Fibroblast of skin of left biceps (primary cell): ENCODE results near the gene GAB1.

Source experiments
- DNase-seq, 2 experiments: peaks; one replicate each; pipeline ENCODE4 v3.0.0-alpha.2; 2013; ENCODE audit warnings: low read depth in 2 of 2

The GAB1 gene

DNA sequence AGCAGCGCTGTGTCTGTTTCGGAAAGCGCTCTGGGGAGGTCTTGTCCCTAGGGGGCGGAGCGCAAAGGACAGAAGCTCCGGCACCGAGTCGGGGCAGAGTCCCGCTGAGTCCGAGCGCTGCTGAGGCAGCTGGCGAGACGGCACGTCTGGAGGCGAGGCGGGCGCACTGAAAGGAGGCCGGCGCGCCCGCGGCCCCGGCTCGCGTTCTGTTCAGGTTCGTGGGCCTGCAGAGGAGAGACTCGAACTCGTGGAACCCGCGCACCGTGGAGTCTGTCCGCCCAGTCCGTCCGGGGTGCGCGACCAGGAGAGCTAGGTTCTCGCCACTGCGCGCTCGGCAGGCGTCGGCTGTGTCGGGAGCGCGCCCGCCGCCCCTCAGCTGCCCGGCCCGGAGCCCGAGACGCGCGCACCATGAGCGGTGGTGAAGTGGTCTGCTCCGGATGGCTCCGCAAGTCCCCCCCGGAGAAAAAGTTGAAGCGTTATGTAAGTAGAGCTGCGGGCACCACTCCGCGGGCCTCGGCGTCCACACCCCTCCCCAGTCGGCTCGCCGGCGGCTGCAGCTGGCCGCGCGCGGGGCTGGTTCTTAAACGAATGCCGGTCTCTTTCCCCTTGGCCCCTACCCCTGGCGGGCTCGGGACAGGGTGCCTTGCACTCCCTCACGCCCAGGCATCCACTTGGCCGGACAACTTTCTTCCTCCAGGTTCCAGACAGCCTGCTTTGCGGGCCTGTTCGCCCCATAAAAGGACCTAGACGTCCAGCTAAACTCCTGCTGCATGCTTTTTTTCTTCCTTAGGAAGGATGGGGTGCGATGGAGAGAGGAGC lies at the start of gene GAB1:
Gene GAB1 (plus strand): TSS at position 96 of the 819 bp plus-strand sequence. CDS start 313 bp downstream, at position 409.
- DNase-seq: peak in 1 of 2 experiments; percentile 24

DNA sequence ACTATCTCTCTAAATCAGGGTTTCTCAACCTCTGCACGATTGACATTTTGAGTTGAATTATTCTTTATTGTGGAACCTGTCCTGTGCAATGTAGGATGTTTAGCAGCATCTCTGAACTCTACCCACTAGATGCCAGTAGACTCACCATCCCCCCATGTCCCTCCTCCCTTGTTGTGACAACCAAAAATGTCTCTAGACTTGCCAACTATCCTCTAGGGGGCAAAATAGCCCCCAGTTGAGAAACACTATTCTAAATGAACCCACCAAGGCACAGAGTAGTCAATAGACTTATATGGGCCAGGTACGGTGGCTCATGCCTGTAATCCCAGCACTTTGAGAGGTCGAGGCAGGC lies 49.1 kb upstream of the GAB1 start:
- no peak for DNase-seq

DNA sequence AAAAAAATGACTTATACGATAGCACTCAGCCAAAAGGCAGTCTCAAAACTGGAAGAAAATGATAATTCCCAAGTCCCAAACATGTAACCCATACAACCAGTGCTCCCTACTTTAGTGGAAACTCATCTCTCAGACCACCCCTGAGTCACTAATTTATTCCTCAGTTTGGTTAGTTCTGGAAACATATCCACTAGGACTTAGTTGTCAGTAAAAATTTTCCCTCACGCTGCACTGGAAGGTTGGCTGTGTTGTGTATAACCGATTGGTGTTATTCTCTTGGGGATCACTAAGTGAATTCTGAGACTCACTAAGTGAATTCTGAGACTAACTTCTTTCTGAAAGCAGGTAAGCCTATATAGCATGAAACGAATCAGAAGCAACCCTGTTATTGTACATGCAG lies 48.5 kb upstream of the GAB1 start:
- DNase-seq: no peak

DNA sequence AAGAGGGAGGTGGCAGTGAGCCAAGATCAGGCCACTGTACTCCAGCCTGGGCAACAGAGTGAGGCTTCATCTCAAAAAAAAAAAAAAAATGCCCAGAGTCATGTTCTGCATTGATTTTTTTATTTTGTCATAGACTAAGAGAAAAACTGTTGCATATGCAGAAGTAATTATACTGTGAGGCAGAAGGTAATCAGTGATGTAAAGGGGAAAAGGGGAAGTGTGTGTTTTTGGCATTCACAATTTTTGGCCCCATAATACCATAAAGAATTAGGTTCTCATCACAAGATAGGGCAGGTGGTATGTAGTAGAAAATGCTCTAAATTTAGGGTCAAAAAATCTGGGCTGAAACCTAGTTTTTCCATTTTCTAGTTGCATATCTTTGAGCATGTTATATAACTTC lies 47.3 kb upstream of the GAB1 start:
- no peak for DNase-seq

DNA sequence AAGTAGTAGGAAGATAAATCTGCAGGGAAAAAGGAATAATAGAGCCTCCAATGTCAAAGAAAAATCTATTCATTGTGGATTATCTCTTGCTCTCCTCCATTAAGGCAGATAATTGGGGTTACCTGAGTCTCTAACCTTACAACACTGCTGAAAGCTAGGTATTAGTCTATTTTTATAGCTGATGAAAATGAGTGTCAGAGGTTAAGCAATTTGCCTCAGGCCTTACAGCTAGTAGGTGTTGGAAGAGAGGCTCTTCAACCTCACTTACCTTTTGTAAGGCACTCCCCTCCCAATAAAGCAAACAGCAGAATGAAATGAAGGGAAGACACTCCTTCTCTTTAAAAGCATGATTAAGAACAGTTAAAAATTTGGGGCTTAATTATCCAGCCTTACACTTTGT lies 45.4 kb upstream of the GAB1 start:
- DNase-seq: no peak

DNA sequence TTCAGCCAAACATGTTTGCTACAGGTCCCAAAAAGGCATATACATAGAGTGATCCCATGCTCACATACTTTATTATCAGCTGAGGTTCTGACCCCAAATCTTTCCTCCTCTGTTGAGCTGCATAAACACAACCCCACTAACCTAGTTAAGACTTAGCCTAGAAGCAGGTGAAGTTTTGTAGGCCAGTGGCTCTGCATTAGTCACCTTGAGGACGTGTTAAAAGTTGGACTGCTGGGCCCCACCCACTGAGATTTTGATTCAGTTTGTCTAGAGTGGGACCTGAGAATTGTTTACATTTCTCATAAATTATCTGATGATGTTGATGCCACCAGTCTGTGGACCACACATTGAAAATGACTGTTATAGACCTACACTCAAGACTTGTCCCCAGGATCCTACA lies 43.8 kb upstream of the GAB1 start:
- DNase-seq: no peak

DNA sequence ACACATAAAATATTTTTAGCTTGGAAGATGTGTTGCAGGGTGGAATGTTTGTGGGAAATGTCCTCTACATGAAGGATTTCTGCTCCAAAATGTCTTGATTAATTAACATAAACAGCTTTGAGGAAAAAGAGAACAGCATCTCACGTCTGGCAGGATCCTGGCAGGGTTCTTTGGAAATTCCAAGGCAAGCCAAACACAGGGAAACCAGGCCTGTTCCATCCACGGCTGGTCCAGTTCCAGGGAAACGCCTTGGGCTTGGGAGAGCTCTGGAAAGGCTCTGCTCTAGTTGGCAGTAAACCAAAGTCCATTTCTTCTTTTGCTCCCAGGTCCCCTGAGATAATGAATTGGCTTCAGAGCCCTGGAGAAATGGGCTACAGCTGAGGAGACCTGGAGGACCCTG lies 42.4 kb upstream of the GAB1 start:
- peak; percentile 50 to 55 for DNase-seq

DNA sequence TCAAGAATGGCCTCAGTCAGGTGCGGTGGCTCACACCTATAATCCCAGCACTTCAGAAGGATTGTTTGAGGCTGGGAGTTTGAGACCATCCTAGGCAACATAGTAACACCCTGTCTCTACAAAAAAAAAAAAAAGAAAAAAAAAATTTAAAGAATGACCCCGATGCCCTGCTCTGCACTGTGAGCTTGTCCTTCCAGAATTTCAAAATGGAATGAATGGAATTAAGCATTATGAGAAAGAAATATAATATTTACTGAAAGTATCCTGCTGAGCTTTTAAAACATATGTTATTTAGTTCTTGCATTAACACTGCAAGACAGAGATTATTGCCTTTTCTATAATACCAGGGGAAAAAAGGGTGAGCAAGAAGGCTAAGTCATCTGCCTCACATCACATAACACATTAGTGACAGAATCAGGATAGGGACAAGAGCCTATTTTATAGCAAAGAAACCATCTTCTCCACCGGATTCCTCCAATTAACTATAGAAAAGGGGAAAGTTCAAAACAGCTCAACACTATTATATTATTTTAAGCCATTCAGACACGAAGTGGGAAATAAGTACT lies 41.9 kb upstream of the GAB1 start:
- no peak for DNase-seq

DNA sequence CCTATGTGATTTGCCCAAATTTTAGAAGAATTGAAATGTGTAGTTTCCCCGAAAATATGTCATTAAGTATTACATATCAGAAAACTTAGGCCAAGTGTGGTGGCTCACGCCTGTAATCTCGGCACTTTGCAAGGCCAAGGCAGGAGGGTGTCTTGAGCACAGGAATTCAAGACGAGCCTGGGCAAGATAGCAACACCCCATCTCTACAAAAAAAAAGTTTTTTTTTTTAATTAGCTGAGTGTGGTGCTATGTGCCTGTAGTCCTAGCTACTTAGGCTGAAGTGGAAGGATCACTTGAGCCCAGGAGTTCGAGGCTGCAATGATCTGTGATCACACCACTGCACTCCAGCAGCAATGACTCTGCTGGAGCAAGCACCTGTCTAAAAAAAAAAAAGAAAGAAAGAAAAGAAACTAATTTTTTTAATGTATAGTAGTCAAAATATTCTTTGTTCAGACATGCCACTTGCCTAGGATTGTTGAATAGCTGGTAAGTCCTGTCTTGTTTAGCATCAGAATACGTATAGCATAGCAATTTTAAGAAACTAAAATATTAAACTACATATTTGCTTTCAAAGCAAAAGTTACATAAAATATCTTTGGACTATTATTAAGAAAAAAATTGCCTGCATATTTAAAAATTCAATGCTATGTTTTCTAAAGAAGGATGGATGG lies 40.1 kb upstream of the GAB1 start:
- no peak for DNase-seq

DNA sequence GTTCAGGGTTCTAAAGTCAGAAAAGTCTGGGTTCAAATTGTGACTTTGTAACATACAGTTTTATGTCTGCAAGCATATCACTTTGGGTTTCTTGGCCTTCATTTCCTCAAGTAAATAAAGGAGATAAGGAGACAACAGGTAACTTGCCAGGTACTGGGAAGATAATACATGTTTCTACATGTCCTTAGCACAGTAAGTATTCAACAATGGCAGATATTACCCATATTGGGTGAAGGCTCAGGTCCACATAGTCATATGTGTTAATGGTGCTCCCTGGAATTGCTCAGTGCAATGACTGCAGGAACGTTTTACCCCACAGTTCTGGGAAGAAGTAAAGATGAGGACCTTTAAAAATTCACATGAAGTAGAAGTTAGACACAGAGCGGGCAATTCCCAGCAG lies 35.8 kb upstream of the GAB1 start:
- no peak for DNase-seq

DNA sequence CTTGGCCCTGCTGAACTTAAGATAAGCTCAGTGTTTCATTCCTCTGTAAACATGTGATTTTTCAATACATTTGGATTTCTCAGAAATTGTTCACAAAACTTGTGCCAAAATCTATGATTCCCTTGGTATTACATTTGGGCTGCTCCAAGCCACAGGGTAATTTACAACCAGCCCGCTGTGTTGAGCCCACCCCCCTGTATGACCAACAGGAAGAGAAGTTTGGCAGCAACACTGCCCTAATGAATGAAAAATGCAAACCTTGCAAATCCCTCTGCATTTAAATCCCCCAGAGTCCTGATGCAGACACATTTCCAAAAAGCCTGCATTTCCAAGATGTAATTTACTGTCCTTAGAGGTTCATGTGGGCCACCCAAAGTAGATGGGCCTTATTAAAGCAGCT lies 34.1 kb upstream of the GAB1 start:
- peak; percentile 77 to 83 for DNase-seq

DNA sequence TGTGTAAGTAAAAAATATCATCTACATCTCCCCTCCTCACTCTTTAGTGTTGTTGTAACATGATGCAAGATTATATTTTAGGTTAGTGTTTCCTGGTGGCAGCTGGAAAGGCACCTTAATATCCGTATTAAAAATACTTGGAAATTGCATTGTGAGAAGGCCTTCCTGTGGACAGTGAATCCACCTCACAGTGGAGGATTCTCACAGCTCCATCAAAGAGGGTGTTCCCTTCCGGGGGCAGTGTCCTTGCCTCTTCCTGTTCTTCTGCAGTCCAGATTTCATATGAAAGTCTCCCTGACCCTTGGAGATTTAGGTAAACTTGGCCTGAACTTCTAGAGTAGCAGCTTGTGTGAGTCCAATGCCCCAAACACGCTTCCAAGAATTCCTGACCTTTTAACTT lies 29.9 kb upstream of the GAB1 start:
- no peak for DNase-seq

DNA sequence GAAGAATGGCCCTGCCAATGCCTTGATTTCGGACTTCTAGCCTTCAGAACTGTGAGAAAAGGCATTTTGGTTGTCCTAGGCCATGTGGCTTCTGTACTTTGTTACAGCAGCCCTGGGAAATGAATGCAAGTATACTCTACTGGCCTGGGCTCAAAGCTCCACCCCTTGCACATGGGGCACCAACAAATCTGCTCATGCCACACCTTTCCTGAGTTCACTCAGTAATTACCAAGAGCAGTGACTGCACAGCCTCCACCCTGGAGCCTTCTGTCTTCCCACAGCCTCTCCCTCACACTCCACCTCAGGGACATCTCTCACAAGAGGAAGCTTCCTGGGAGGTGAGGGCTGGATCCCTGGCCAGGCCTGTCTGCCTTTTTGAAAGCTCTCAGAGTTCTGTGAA lies 29.1 kb upstream of the GAB1 start:
- no peak for DNase-seq

DNA sequence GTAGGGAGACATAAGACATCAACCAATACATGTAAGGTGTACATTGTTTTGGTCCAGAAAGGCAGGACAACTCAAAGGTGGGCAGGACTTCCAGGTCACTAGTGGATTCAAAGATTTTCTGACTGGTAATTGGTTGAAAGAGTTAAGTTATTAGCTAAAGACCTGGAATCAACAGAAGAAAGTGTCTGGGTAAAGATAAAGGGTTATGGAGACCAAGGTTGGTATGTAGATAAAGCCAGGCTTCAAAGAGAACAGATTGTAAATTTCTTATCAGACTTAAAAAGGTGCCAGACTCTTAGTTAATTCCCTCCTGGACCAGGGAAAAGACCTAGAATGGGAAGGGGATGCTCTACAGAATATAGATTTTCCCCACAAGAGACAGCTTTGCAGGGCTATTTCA lies 28.3 kb upstream of the GAB1 start:
- no peak for DNase-seq

DNA sequence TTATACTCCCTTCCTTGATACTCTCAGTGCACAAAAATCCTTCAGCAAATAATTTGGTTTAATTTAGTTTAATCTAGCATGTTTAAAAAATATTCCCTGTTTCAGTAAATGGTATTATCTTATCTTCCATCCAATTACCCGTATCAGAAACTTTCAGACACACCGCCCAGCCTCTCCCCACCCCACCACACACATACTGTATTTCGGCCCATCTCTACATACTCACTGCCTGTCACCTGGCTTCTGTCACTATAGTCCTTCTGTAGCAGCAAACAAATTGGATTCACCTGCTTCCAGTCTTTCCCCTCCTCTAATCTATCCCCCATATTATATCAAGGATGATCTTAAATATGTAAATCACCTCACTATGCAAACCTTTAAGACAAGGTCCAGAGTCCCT lies 24.8 kb upstream of the GAB1 start:
- DNase-seq: no peak

DNA sequence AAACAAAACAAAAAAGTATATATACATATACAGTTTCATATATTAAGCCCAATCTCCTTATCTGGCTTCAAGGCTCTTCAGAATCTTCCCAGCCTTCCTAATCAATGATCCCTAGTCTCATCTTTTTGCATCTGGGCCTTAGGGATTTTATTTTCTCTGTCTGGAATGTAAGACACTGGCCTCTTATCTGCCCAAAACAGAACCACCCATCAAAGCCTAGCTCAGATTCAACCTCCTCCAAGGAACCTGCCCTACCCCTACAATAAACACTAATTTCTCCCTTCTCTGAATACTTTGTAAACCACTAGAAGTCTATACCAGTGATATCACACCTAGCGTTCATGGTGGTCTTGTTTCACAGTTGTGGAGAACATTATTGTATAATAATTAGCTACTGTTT lies 23.2 kb upstream of the GAB1 start:
- no peak for DNase-seq

DNA sequence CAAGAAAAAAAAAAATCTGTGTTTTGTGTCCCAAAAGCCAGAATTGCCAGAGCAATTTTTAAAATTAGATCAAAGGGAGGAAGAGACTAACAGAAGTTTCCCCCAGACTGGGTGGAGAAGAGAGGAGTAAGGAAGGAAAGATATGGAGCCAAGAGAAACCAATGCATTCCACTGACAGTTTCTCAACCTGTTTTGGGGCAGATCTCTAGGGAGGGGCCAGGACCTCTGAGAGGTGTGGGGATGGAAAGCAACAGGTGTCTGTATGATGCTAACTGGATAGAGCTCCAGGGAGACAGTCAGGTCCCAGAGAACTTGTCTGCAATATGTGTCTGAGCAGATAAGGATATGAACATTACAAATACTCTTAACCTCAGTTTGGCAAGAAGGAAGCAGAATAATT lies 22.7 kb upstream of the GAB1 start:
- DNase-seq: no peak

DNA sequence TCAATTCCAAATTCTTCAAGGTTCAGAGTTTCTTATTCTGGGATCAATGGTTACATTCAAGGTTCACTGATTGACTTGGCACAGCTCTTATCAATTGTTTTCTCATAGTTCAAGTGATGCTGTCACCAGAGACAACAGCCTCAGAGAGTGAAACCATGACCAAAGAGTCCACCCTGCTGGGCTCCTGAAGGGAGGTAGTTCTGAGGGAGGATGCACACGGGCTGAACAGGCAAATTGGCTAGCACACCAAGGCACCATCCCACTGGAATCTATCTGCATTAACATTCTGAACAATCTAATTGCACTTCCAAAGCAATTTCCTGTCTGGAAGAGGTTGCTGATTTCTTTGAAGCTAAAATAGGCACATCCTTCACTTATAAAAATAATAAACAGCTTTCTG lies 16.6 kb upstream of the GAB1 start:
- no peak for DNase-seq

DNA sequence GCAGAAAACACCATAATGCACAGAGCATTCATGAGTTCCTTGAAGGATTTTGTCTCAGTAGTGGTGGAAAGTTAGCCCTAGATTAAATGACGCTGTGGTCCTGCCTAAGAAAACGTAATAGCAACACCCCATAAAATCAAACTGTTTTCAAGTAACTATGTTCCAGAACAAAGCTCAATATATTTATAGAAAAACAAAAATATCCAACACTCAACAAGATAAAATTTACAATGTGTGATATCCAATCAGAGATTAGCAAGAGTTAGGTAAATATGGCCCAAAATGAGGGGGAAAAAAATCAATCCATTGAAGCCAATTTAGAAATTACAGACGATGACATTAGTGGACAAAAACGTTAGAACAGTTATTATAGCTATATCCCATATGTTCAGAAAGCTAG lies 9.9 kb upstream of the GAB1 start:
- no peak for DNase-seq

DNA sequence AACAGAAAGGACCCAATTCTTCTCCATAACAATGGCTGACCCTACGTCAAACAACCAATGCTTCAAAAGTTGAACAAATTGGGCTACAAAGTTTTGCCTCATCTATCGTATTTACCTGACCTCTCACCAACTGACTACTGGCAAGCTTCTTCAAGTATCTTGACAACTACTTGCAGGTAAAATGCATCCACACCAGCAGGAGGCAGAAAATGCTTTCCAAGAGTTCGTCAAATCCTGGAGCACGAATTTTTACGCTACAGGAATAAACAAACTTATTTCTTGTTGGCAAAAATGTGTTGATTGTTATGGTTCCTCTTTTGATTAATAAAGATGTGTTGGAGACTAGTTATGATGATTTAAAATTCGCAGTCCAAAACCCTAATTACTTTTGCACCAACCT lies 6.7 kb upstream of the GAB1 start:
- no peak for DNase-seq

DNA sequence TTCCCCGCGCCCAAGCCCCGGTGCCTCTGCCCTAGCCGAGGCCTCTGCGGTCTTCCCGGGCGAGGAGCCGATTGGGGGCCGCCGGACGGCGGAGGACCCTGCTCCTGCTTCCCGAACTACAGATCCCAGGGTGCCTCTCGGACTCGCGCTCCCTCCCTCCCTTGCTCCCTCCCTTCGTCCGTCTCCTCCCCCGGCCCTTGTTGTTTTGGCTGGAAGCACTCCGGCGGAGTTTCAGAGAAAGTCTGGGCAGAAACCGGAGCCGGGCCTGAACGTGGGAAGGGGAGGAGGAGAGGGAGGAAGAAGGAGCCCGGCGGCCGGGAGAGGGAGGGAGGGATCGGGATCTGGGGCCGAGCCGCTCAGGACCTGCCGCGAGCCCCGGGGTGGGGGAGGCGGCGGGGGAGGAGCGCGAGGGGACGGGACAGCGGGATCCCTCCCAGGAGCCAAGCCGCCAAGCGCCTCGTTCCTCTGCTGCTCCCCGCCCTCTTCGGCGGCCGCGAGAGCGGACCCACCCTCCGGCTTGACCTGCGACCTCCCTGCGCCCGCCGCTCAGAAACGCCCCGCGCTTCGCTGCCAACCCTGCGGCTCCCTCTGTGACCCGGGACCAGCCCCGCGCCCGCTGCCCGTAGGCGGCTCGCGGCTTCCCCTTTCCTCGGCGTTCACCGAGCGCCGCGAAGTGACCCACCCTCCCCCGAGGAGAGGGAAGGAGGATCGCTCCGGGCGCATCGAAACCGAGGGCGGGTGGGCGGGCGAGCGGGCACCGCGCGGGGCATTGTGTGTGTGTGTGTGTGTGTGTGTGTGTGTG lies 496 bp upstream of the GAB1 start:
- DNase-seq: peak; percentile 76 to 78

DNA sequence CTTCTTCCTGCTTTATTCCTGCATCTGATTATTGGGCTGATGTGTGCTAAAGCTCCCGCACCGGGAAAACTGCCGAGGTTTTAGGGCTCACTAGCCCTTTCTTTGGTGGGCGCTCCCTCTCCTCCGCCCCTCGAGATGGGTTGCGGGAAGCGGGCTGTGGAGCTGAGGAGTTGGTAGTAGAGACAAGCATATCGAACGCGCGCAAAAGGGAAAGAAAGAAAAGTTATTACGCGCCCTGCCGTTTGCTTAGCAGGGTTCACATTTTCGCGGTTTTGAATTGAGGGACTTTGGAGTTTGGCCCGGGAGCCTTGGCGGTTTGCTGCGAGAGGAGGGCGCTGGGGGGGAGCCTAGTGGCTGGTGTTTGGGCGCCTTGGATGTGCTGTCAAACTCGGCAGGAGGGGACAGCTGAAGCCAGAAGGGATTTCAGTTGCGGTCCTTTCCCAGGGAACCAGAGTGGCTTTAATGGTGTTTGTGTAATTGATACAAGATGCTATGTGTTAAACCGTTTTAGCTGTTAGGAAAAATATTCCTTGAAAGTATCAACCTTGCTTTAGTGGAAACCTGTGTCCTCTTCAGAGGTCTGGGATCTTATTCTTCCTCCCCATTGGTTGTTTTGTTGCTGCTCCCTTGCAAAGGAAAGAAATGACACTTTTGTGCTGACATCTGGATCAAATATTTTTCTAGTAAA lies 1.1 kb downstream of the GAB1 start:
- peak in 1 of 2 experiments; percentile 26 for DNase-seq
